Measurements from ENCODE around the gene PRPH.

The PRPH gene

GRCh38 chr12:49345825-49346658, 51.1 kb downstream of the PRPH start:
- DNase-seq (ENCODE audit: low read depth) = no peak

GRCh38 chr12:49346659-49347310, 51.8 kb downstream of the PRPH start, which contains the start of gene DNAJC22:
Gene DNAJC22 (plus strand): TSS chr12:49346888. CDS start chr12:49348873, 1,985 bp downstream.
- DNase-seq (ENCODE audit: low read depth) = no peak

DNA sequence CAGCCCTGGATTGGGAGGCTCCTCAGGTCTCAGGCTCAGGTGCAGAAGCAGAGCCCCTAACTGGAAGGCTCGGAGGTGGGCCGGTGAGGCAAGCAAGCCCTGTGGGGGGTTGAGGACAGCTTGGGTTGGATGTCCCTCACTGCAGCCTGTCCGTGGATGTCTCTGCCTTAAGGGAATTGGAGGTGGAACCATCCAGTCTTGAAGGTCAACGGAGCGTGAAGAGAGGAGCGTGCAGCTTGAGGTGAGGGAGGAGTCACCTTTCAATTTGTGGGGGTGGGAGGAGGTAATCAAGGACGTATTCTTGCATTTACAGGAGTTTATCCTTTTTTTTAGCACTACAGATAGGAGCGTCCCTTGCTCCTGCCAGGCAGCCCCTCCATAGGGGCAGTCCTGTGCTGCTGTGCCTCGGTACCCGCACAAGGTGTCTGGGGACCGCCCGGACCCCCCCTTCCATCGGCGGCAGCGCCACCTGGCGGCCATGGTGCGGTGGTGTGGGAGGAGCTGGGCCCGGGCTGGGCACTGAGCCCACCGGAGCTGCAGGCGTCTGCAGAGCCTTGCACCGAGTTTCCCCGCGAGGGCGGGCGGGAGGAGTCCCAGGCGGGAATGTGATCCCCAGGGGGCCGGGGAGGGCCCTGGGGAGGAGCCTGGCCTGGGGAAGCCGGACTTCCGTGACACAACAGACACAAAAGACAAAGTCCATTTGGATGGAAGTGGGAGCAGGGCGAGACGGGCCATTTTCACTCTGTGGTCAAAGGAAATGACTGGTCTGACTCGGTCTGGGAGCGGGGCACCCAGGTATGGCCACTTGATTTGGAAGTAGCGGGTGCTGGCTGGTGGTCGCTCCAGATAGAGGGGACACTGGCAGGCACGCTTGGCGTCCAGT, 52.6 kb downstream of the PRPH start:
- DNase-seq (ENCODE audit: low read depth) = no peak
